Measurements from ENCODE around the gene TAS1R2. TPM values are rescaled to one million over a fixed set of nuclear protein-coding genes. Genes with fewer than 3 reads are reported as not detected.

TAS1R2 gene
- total RNA-seq, 1 donor from 2014 or later = not detected

GRCh38 chr1:18794561-18794960, 64.9 kb downstream of the TAS1R2 start:
- Mint-ChIP-seq H3K9me3 (ENCODE audit: unreplicated experiment) (no peaks in the 10 kb centered on the region), H3K4me1 (ENCODE audit: low read depth, unreplicated experiment) (no peaks in the 10 kb centered on the region), H3K27ac (ENCODE audit: unreplicated experiment) (no peak overlapping the region), H3K27me3 (ENCODE audit: low read depth, unreplicated experiment) (peaks cover 70% of the 10 kb centered on the region), H3K4me3 (ENCODE audit: unreplicated experiment) (no peak overlapping the region), H3K36me3 (ENCODE audit: low read depth, unreplicated experiment) (peaks cover 2% of the 10 kb centered on the region)
- H3K27ac ChIP-seq (ENCODE audit: low read depth, low read length) = no peak overlapping the region
- no peaks in the 10 kb centered on the region for H3K36me3 ChIP-seq (ENCODE audit: insufficient read depth, low read length)
- FAIRE-seq (no peak), DNase-seq (ENCODE audit: low read depth) (no peak)
- H3K4me2 ChIP-seq (ENCODE audit: low read length) = no peak overlapping the region
- TF ChIP-seq CTCF (IDR thresholded peaks at IDR 0.05; ENCODE audit: insufficient read depth, low read depth, low read length) (no peak), EZH2 (IDR thresholded peaks at IDR 0.05; ENCODE audit: insufficient read depth, low read length) (no peak)
- no peaks in the 10 kb centered on the region for H3K79me2 ChIP-seq (ENCODE audit: insufficient read depth, low read length)
- no peak overlapping the region for H3K9ac ChIP-seq (ENCODE audit: low read length)
- H3K9me3 ChIP-seq (ENCODE audit: insufficient read depth, low read depth, low read length) = no peaks in the 10 kb centered on the region
- H3K4me1 ChIP-seq (ENCODE audit: insufficient read depth, low read length) = no peaks in the 10 kb centered on the region
- no peaks in the 10 kb centered on the region for H3K27me3 ChIP-seq (ENCODE audit: insufficient read depth, low read length)
- H2AFZ ChIP-seq (ENCODE audit: low read depth, low read length) = no peak overlapping the region
- H3K4me3 ChIP-seq (ENCODE audit: insufficient read depth, low read depth, low read length) = no peak overlapping the region
- no peaks in the 10 kb centered on the region for H4K20me1 ChIP-seq (ENCODE audit: insufficient read depth, low read length)

GRCh38 chr1:18794051-18794450, 65.4 kb downstream of the TAS1R2 start:
- no peaks in the 10 kb centered on the region for H3K4me1 ChIP-seq (ENCODE audit: insufficient read depth, low read length)
- no peak overlapping the region for H3K27ac ChIP-seq (ENCODE audit: low read depth, low read length)
- H3K27me3 ChIP-seq (ENCODE audit: insufficient read depth, low read length) = no peaks in the 10 kb centered on the region
- Mint-ChIP-seq H3K4me3 (ENCODE audit: unreplicated experiment) (no peak overlapping the region), H3K27ac (ENCODE audit: unreplicated experiment) (no peak overlapping the region), H3K4me1 (ENCODE audit: low read depth, unreplicated experiment) (no peaks in the 10 kb centered on the region), H3K27me3 (ENCODE audit: low read depth, unreplicated experiment) (peaks cover 70% of the 10 kb centered on the region), H3K36me3 (ENCODE audit: low read depth, unreplicated experiment) (peaks cover 2% of the 10 kb centered on the region), H3K9me3 (ENCODE audit: unreplicated experiment) (no peaks in the 10 kb centered on the region)
- H3K36me3 ChIP-seq (ENCODE audit: insufficient read depth, low read length) = no peaks in the 10 kb centered on the region
- no peak overlapping the region for H3K4me2 ChIP-seq (ENCODE audit: low read length)
- H3K9ac ChIP-seq (ENCODE audit: low read length) = no peak overlapping the region
- FAIRE-seq (no peak), DNase-seq (ENCODE audit: low read depth) (no peak)
- H3K9me3 ChIP-seq (ENCODE audit: insufficient read depth, low read depth, low read length) = no peaks in the 10 kb centered on the region
- H4K20me1 ChIP-seq (ENCODE audit: insufficient read depth, low read length) = no peaks in the 10 kb centered on the region
- no peak overlapping the region for H2AFZ ChIP-seq (ENCODE audit: low read depth, low read length)
- TF ChIP-seq CTCF (IDR thresholded peaks at IDR 0.05; ENCODE audit: insufficient read depth, low read depth, low read length) = no peak
- no peaks in the 10 kb centered on the region for H3K79me2 ChIP-seq (ENCODE audit: insufficient read depth, low read length)
- no peak overlapping the region for H3K4me3 ChIP-seq (ENCODE audit: insufficient read depth, low read depth, low read length)

GRCh38 chr1:18793164-18793563, 66.3 kb downstream of the TAS1R2 start:
- Histone ChIP-seq H3K27me3 (ENCODE audit: insufficient read depth, low read length) (no peaks in the 10 kb centered on the region), H3K9me3 (ENCODE audit: insufficient read depth, low read depth, low read length) (no peaks in the 10 kb centered on the region), H3K9ac (ENCODE audit: low read length) (no peak overlapping the region), H3K4me1 (ENCODE audit: insufficient read depth, low read length) (no peaks in the 10 kb centered on the region), H3K27ac (ENCODE audit: low read depth, low read length) (no peak overlapping the region), H3K4me2 (ENCODE audit: low read length) (no peak overlapping the region), H4K20me1 (ENCODE audit: insufficient read depth, low read length) (no peaks in the 10 kb centered on the region), H3K79me2 (ENCODE audit: insufficient read depth, low read length) (no peaks in the 10 kb centered on the region), H3K4me3 (ENCODE audit: insufficient read depth, low read depth, low read length) (no peak overlapping the region), H3K36me3 (ENCODE audit: insufficient read depth, low read length) (no peaks in the 10 kb centered on the region), H2AFZ (ENCODE audit: low read depth, low read length) (no peak overlapping the region)
- no peak overlapping the region for H3K4me3 Mint-ChIP-seq (ENCODE audit: unreplicated experiment)
- H3K27ac Mint-ChIP-seq (ENCODE audit: unreplicated experiment) = no peak overlapping the region
- FAIRE-seq (no peak), DNase-seq (ENCODE audit: low read depth) (no peak)
- no peaks in the 10 kb centered on the region for H3K9me3 Mint-ChIP-seq (ENCODE audit: unreplicated experiment)
- peaks cover 2% of the 10 kb centered on the region for H3K36me3 Mint-ChIP-seq (ENCODE audit: low read depth, unreplicated experiment)
- no peaks in the 10 kb centered on the region for H3K4me1 Mint-ChIP-seq (ENCODE audit: low read depth, unreplicated experiment)
- peaks cover 70% of the 10 kb centered on the region for H3K27me3 Mint-ChIP-seq (ENCODE audit: low read depth, unreplicated experiment)
- TF ChIP-seq EZH2 (IDR thresholded peaks at IDR 0.05; ENCODE audit: insufficient read depth, low read length) = no peak
- TF ChIP-seq CTCF (IDR thresholded peaks at IDR 0.05; ENCODE audit: insufficient read depth, low read depth, low read length) = no peak
